GM21528 (cell line): ENCODE measurements around the gene SLC25A11.

Experiments used
- ATAC-seq: cut with Tn5 transposase; IDR thresholded peaks from one replicate; pipeline ENCODE4 v1.9.1; 2021; ENCODE audit warnings: mild to moderate bottlenecking, moderate library complexity; ENCODE audit not compliant: unreplicated experiment, low FRiP score

The SLC25A11 gene

GRCh38 chr17:4898351-4898750 lies 41.5 kb downstream of the SLC25A11 start:
- no peak for ATAC-seq

DNA sequence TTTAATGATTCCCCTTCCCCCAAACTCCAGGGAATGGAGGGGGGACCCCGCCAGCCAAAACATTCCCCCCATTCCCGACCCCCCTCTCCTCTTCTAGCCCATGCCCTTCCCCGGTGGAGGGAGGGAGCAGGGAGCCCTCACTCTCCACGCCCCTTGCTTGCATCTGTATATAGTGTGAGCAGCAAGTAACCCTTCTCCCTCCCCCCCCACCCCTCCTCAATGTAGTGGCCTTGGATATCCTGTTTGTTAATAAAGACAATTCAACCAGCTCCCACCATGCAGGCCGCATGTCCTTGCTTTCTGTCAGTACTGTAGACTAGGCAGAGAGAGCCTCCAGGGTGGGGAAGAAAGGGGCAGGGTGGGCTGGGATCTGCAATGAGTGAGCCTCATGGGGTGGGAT lies 42.1 kb downstream of the SLC25A11 start:
- no peak for ATAC-seq

DNA sequence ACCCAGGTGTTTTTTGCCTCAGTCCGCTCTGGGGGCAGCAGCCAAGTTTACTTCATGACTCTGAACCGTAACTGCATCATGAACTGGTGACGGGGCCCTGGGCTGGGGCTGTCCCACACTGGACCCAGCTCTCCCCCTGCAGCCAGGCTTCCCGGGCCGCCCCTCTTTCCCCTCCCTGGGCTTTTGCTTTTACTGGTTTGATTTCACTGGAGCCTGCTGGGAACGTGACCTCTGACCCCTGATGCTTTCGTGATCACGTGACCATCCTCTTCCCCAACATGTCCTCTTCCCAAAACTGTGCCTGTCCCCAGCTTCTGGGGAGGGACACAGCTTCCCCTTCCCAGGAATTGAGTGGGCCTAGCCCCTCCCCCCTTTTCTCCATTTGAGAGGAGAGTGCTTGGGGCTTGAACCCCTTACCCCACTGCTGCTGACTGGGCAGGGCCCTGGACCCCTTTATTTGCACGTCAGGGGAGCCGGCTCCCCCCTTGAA lies 42.6 kb downstream of the SLC25A11 start:
- no peak for ATAC-seq

DNA sequence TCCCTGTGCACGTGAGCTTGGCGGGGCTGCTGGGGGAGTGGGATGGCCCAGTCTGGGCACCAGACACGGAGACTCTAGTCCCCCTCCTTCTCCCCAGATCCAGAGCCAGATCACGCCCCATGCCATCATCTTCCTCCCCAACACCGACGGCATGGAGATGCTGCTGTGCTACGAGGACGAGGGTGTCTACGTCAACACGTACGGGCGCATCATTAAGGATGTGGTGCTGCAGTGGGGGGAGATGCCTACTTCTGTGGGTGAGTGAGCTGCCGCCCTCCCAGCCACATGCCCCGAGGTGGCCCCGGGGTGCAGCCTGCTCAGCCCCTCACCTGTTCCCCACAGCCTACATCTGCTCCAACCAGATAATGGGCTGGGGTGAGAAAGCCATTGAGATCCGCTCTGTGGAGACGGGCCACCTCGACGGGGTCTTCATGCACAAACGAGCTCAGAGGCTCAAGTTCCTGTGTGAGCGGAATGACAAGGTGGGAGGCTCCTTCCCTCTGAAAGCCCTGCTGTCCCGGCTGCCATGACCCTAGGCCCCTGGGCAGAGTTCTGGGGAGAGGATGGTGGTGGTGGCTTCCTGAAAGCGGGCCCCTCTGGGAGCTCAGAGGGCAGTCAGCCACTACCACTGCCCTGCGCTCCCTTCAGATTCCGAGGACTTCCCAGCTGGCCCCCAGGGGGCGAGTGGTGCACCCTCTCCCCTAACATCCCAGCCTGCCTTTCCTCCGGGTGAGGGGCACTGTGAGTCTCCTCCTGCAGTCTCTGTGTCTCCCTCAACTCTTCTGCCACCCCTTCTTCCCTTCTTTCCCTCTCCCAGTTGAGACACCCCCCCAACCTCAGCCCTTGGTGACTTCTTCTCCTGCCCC lies 43.3 kb downstream of the SLC25A11 start:
- ATAC-seq, result no peak

- no peak for ATAC-seq
Measured at GRCh38 chr17:4895657-4896331, 44.1 kb downstream of the SLC25A11 start.

GRCh38 chr17:4895121-4895520 lies 44.7 kb downstream of the SLC25A11 start:
- no peak for ATAC-seq

DNA sequence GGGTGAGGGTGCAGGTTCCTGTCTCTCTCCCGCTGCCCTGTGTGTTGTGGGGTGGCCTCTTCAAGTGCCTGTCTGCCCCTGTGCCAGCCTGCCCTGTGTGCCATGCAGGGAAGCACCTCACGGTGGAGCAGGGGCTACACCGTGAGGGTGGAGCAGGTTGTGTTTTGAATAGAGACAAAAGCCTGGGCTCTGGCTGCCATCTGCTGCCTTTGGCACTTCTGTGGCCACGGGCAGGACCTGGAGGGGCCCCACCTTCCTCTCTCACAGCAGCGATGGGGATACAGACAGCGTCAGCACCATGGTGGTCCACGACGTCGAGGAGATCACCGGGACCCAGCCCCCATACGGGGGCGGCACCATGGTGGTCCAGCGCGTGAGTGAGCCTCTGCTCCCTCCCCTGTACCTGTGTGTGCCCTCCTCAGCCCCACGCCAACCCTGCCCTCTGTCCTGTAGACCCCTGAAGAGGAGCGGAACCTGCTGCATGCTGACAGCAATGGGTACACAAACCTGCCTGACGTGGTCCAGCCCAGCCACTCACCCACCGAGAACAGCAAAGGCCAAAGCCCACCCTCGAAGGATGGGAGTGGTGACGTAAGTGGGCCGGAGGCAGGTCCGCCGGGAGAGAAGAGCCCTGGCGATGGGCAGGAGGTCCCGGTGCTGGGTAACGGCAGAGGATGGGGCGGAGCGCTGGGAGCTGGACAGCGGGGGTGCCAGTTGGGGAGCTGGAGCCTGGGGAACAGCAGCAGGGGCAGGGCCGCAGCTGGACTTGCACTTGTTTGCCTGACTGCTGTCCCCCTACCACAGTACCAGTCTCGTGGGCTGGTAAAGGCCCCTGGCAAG lies 45.9 kb downstream of the SLC25A11 start:
- no peak for ATAC-seq

DNA sequence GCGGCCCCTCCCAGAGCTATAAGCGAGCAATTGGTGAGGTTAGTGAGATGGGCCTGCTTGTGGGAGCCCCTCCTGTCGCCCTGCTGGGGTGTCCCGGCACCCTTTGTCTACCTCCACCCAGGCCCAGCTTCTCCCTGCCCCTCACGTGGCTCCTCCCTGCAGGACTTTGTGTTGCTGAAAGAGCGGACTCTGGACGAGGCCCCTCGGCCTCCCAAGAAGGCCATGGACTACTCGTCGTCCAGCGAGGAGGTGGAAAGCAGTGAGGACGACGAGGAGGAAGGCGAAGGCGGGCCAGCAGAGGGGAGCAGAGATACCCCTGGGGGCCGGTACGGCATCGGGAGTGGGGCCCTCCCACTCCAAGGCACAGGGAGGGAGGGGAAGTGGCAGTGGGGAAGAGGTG lies 46.6 kb downstream of the SLC25A11 start:
- ATAC-seq, result no peak

DNA sequence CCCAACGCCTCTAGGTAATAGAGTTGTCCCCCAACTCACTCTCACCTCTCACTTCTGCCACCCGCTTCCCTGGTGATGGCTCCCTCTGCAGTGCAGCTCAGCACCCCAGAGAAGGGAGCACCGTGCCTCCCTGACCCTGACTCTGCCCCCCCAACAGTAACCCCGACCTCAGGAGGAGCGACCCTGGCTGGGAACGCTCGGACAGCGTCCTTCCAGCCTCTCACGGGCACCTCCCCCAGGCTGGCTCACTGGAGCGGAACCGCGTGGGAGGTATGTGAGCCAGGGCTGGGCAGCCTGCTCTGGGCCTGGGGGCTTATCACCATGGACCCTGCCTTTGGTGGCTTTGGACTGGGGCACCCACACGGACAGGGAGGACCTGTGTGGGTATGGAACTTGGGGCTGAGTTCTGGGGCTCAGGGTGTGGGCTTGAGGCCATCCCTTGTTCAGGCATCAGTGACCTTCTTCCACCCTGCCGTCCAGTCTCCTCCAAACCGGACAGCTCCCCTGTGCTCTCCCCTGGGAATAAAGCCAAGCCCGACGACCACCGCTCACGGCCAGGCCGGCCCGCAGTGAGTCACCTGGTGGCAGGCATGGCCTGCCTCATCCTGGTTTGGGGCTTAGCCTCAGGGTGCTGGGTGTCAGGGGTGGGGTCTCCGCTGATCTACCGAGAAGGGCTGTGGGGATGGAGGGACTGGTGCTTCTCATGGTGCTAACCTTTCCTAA lies 47.2 kb downstream of the SLC25A11 start:
- no peak for ATAC-seq

- no peak for ATAC-seq
Measured at GRCh38 chr17:4891411-4892410, 48.1 kb downstream of the SLC25A11 start.

DNA sequence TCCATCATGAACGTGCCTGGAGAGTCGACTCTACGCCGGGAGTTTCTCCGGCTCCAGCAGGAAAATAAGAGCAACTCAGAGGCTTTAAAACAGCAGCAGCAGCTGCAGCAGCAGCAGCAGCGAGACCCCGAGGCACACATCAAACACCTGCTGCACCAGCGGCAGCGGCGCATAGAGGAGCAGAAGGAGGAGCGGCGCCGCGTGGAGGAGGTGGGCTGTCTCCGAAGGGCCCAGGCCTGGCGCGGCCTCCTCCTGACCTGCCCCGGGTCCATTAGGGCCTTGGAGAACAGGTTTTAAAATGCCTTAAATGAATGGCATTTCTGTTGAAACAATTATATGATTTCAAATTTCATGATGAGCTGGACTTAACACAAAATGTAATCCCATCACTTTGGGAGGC lies 52.3 kb downstream of the SLC25A11 start:
- no peak for ATAC-seq
